Stromal cell of bone marrow (primary cell): ENCODE measurements around the gene C1orf56.

Source experiments
- DNase-seq: peaks from one replicate; pipeline ENCODE4 v3.0.0-alpha.2; 2012; ENCODE audit warnings: low read depth

C1orf56 gene, protein sequence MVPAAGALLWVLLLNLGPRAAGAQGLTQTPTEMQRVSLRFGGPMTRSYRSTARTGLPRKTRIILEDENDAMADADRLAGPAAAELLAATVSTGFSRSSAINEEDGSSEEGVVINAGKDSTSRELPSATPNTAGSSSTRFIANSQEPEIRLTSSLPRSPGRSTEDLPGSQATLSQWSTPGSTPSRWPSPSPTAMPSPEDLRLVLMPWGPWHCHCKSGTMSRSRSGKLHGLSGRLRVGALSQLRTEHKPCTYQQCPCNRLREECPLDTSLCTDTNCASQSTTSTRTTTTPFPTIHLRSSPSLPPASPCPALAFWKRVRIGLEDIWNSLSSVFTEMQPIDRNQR

DNA sequence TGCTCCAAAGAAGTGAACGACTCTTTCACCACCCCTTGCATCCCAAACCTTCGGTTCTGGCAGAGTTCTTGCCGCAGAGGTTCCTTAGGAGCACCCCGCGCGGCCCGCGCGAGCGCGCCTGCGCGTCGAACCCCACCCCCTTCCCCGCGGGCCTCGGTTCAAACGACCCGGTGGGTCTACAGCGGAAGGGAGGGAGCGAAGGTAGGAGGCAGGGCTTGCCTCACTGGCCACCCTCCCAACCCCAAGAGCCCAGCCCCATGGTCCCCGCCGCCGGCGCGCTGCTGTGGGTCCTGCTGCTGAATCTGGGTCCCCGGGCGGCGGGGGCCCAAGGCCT lies at the start of gene C1orf56:
C1orf56 (plus strand) TSS at position 161 of the 334 bp plus-strand sequence; CDS start at position 258, 97 bp downstream.
- DNase-seq = no peak

DNA sequence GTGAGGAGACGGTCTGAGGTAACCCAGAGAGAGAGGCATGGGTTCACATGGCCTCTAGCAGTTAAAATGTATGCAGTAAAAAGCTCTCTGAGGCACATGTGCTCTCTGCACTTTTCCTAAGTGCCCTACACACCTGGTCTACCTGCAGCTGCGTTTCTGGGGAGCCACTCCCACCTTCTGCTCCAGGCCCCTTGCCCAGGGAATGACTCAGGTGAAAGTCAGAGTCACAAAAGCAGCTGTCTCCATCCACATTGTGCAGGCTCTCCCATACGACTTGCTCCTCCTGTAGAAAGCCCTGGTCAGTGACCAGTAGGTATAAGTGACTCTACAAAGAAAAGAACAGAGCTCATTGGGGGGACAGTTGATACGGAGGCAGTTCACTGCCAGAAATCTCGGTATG lies 49.6 kb upstream of the C1orf56 start:
- no peak for DNase-seq

DNA sequence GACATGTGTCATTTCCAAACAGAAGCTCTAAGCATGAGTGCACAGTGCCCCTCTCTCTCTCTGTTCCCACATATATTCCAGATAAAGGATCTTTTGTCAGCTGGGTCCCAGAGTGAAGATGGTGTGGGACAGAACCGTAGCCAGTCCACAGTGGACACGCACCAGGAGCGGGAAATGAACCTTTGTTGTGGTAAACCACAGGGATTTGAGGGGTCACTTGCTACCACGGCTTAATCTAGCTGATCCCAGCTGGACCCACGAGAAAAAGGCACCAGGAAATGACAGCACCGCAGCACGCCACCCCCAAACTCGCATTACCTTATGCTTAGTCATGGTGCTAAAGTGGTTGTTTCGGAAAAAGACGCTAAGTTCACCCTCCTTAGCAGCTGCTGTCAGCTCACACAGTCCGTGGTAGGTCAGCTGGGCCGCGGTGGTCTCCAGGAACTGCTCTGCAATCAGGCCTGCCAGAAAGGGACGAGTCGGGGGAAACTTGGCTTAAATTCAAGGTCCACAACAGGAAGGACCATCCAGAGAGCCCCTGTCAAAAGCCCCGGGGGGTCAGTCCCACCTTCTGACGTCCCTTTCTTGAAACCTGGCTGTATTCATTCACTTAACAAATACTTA lies 48.4 kb upstream of the C1orf56 start:
- DNase-seq = no peak

DNA sequence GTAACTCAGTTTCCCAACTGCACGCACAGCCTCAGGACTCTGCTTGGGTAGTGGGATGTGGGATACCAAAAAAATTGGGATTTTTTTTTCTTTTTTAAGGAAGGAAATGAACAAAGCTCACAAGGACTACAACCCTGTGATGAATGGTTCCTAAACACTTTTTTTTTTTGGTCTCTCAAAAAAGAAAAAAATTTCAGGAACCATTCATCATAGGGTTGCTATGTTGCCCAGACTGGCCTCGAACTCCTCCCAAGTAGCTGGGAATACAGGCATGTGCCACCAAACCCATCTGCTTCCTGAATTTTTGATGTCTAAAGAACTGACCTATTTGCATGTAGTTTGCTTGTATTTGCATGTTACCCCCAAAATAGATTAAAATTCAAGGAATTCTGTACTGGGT lies 47.6 kb upstream of the C1orf56 start:
- no peak for DNase-seq

DNA sequence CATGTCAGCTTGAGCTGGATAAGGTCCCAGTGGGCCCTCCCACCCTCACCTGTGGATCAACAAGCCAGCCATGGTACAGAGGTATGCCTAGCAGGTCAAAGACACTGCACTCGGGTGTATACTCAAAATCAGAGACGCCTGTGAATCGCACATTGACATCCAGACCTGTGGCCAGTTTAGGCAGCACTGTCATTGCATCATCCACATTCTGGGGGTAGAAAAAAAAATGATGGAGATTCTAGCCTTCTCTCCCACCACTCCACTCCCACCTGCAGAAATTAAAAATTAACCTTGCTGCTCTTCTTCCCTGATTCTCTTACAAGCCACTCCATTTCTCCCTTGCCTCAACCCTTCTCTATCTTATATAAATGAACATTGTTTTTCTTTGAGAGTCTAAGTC lies 47.1 kb upstream of the C1orf56 start:
- no peak for DNase-seq

DNA sequence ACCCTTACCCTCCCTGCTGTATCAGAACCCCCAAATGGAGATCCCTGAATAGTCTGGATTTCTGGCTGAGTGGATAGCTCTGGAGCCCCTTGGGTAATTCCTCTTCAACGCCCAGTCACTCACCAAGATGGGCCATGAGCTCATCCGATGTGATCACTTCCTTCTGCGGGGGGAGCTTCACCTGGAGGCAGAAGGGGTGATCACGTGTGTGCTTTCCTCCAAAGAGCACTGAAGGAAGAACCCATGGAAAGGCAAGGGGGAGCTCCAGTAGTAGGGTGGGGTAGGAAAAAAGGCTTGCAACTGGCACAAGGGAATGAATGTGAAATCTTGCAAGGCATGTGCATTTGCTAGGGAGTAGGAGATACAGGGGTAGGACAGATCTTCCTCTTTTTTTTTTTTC lies 45.9 kb upstream of the C1orf56 start:
- no peak for DNase-seq

DNA sequence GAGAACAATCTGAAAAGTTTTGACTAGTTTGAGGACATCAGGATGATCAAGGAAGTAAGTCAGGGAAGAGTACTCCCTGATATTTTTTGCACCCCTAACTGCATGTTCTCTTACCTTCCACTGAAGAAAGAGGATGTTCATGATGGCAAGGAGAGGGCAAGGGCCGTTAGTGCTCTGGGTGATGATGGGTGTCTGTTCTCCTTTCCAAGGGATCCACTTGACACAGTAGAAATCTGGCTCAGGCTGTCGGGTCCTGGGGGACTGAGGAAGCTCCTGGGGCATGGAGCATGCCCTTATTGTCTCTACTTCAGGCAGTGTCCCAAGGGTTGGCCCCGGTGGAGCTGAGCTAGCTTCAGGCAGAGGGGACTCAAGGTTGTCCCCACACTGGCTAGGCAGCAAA lies 45.5 kb upstream of the C1orf56 start:
- no peak for DNase-seq

DNA sequence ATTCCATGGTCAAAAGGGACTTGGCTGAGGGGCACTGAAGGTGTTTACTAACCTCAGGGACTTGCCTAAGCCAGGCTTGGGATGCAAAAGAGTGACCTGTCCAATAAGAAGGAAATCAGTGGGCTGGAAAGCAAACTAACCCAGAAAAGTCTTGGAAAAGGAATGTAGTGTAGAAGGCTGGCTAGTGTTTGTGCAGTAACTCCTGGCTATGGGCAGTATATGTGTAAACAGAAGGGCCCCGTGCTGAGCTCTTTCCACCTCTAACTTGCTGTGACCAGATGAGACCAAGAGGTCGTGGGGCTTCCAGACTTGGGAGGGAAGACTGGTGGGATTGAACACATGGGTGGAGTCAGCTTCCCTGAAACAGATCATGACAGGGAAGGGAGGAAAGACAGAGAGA lies 44.9 kb upstream of the C1orf56 start:
- DNase-seq = no peak

DNA sequence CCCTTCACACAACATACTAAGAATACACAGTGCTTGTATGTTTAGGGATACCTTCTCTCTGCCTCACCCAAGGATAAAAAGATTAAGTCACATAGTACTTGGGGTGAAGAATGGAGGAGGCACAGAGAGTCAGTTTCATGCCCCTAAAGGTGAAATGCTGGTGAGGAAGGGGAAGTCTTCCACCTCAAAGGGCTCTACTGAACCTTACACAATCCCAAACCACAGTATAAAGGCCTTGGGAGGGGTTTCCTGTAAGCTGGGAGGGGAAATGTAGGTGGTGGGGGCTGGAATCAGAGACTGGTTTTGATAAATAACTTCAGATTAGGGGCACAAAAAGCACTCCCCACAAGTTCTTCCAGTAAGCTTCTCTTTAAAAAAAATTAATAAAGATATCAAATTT lies 44.4 kb upstream of the C1orf56 start:
- DNase-seq = no peak

DNA sequence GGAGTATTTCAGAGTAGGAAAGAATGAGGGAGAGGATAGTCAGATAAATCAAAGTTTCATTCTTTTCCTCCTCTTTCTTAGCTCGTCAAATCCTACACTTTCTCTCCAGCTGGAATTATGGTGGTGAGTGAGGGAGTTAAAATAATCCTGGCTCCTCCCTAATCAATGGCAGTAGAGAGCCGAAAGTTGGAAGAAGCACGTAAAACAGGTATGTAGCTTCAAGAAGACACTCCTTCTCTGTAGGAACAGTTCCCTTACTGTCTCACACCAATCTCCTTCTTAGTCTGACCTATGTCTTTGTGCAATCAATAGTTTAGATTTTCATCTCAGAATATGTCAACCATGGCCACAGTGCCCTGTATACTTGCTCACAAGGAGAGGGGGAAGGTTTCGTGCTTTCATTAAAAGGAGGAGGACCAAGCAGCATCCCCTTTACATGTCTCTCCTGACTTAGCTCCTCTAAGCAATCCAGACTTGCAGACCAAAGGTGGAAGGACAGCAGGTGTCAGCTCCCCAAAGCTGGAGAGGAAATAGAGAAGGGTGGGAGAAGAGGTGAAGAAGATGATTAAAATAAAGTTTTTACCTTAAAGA lies 41.7 kb upstream of the C1orf56 start:
- no peak for DNase-seq

DNA sequence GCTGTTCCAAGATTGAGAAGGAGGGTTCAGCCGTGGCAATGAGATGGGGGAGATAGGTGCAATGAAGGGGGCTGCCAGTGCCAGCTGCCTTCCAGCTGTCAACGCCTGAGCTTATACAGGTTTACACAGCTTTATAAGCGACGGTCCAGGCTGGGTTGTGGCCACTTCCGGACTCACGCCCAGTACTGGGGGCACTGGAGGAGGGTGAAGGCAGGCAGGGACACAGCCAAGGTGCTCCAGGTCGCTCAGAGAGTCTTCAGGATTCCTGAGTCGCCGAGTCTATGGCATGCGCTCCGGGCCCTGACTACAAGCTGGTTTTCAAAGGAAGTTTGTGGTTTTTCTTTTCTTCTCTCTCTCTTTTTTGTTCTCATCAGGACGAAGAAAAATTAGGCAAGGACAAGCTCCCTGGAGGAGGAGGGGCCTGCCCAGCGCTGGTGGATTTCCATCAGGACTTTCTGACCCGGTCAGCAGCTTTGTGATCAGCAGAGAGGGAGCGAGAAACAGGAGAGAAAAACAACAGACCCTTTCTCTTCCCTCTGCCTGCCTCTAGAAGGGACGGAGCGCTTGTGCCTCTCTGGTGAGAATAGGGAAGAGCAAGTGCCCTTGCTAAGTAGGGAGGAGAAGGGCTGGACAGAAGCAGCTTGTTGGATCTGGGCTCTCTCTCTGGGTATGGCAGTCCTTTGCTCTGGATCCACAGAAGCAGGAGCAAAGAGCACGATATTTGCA lies 41.1 kb upstream of the C1orf56 start, which contains the start of gene MINDY1:
MINDY1 (minus strand) TSS at position 576 of the 726 bp plus-strand sequence. CDS start 4,285 bp downstream, outside the sequence.
- DNase-seq = peak; percentile 82

DNA sequence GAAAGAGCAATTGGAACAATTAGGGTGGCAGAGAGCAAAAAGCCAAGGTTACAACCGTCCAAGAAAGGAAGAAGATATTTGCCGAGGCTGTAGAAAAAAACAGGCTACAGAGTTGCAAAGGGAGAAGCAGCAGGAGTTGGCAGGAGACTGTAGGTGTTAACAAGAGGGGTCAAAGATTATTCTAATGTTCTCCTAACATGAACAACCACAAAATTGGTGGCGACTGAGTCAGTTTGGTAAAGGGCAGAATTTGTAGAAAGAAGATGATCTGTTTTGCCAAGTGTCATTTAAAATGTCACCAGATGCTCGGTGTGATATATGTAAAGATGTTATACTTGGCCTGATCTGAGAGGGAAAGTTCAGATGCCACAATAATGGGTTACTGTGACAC lies 39.7 kb upstream of the C1orf56 start:
- no peak for DNase-seq

DNA sequence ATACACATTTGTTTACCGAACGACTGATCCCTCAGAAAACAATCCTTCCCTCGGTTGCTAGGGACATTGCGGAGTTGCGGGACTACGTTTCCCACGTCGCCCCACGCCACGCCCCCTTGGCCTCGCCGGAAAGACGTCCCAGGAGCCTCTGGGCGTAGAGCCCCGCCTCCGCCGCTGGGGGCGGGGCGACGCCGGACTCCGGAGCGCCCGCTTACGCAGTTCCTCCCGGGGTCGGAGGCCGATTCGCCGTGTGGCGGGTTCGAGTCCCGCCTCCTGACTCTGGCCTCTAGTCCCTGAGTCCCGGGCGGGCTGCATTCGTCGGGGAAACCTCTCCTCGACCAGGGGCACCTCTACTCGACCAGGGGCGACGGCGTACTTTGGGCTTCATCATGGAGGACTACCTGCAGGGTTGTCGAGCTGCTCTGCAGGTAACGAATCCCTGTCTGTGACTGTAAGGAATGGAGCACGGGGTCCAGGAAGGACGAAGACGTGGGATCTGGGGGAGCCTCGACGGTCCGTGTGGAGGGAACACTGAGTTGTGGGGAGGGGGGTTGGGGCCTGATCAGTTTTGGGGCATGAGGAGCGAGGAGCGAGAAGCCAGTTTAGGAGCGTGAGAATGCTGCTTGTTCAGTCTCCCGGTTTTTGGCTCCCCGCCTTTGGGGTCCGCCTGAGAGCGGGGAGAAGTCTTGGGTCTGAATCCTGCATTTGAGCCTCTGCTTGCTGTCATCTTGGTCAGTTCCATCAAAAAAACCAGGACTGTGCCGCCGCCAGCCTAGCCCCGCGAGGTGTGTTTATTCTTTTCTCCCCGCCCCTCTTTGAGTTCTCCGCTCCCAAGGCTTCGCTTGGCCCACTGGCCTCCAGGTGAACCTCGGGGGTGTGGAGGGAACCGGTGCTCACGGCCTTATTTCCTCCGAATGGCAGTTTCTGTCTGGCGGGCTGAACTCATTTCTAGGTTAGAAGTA lies 39.0 kb upstream of the C1orf56 start, which contains the start of gene PRUNE1:
PRUNE1 (plus strand) TSS at position 206 of the 962 bp plus-strand sequence; CDS start at position 390, 184 bp downstream.
- DNase-seq = peak; percentile 92

DNA sequence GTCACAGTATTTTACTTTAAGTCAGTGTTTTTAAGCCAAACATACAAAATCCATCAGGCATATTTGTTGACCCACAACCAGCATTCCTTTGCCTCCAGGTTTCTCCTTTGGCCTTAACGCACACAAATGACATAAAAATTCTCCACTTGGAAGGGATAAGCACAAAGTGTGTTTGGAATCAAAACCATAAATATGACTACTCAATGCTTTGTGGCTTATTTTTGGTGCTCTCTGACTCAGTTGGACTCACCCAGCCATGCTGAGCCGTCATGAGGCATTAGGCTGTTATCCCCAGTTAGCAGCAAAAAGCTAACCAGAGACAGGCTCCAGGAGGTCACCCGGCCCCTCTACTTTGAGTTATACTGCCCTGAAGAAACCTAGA lies 38.4 kb upstream of the C1orf56 start:
- DNase-seq = no peak

DNA sequence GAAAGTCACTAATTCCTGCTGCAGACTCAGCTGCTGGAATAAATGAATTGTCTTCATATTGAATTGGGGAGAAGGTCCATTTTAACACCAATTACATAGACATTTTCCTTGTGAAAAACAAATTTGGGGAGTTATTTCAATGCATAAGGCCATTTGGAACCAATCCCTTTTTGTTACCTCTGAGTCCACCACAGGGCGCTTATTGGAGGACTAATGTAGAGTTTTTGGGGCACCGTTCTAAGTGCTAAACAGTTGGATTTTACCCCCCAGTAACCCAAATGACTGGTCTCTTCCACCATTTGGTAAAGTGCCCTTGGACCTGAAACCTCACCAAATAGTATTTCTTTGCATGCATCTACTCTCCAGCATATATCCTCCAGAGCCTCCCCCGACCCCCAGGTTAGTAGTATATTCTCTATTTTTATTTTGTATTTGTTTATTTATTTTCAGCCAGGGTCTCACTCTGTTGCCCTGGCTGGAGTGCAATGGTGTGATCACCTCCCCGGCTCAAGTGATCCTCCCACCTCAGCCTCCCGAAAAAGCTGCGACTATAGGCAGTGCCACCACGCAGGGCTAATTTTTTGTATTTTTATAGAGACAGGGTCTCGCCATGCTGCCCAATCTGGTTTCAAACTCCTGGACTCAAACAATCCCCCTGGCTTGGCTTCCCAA lies 37.7 kb upstream of the C1orf56 start:
- DNase-seq = no peak

DNA sequence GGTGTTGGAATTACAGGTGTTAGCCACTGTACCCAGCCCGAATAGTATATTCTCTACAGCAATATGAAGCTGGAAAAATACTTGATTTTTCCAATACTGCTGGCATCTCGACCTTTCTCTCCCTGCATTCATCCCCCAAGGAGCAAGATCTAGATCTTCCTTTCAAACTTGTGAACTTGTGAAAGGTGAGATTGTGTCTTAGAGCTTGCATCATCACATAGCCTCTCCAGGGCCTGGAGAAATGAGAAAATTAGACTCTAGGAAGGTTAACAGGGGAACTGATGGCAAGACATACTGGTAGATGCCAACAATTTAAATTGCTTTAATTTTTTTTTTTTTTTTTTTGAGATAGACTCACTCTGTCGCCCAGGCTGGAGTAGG lies 37.2 kb upstream of the C1orf56 start:
- no peak for DNase-seq

DNA sequence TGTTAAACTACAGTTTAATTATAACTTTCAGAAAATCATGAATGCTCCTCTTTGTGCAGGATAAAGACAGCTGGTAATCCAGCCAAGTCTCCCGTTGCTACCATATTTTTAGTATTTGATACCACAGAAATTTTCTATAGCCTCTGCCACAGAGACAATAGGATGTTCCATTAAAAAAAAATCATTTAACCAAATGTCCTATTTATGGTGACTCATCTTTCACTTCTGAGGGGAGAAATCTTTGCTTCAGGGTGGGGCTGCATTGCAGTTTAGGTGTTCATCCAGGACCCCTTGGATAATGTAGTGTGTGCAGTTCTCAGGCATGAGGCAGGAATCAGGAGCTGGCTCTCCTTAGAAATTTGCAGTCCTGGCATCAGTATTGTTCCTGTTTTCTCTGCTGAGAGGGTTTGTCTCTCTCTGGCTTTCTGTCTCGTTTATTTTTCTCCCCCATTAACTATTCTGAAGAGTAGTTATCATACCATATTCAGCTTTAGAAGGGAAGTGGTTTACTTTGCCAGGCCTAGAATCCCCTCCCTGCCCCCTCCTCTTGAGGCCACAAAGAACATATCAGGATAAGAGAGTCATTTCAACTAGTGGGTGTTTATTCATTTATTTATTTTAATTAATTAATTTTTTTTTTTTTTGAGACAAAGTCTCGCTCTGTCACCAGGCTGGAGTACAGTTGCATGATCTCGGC lies 36.2 kb upstream of the C1orf56 start:
- DNase-seq = no peak

DNA sequence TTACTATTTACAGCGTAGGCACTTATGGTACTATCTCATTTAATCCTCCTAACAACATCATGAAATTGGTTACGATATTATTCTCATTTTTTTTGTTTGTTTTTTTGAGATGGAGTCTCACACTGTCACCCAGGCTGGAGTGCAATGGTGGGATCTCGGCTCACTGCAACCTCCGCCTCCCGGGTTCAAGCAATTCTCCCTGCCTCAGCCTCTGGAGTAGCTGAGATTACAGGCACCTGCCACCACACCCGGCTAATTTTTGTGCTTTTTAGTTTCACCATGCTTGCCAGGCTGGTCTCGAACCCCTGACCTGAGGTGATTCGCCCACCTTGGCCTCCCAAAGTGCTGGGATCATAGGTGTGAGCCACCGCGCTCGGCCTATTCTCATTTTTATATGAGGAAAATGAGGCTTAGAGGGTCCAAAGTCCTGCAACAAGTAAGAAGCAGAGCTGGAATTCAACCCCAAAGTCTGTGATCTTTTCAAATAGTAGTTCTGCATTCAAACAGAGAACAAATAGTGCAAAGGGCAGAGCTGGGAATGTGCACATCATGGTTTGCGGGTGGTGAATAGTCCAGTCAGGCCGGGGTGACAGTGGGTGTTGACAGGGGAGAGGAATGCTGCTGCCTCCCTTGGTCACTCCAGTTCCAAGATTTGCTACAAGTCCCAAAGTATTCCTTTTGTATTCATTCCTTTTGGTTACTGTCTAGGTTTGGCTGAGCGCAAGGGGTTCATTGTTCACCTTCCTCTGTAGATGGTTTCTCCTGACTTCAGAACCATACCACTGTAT lies 34.7 kb upstream of the C1orf56 start:
- DNase-seq = no peak

DNA sequence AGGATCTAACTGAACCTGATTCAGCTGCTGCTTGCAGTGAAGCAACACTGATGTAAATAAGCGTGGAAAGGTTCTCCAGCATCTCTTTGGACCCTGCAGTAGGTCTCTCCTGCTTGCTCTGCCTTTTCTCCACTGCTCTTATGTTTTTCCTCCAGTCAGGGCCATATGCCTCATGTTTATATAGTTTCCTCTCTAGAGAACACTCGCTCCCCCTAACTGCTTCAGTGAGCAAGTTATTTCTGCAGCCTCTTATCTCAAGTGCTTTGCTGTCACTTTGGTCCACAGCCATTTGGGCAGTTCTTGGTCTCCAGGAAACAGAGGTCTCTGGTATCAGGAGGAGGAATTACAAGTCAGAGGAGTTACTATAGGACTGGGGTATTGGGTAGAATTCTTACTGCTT lies 34.0 kb upstream of the C1orf56 start:
- DNase-seq = no peak
